ENCODE measurements around the gene CLSTN2.

The CLSTN2 gene

GRCh38 chr3:139935016-139935865 lies at the start of gene CLSTN2:
CLSTN2 (plus strand) TSS chr3:139935185.
- DNase-seq (ENCODE audit: low spot score) = peak; percentile 80

- no peak for DNase-seq (ENCODE audit: low spot score)
Measured at GRCh38 chr3:139887431-139887830, 47.6 kb upstream of the CLSTN2 start.

GRCh38 chr3:139888561-139889140 lies 46.3 kb upstream of the CLSTN2 start:
- DNase-seq (ENCODE audit: low spot score) = no peak

GRCh38 chr3:139893267-139893962 lies 41.6 kb upstream of the CLSTN2 start:
- no peak for DNase-seq (ENCODE audit: low spot score)

- DNase-seq (ENCODE audit: low spot score) = no peak
Measured at GRCh38 chr3:139893963-139894642, 40.9 kb upstream of the CLSTN2 start.

- no peak for DNase-seq (ENCODE audit: low spot score)
Measured at GRCh38 chr3:139894643-139894989, 40.4 kb upstream of the CLSTN2 start.

- no peak for DNase-seq (ENCODE audit: low spot score)
Measured at GRCh38 chr3:139897759-139898158, 37.2 kb upstream of the CLSTN2 start.

- DNase-seq (ENCODE audit: low spot score) = no peak
Measured at GRCh38 chr3:139906418-139906817, 28.6 kb upstream of the CLSTN2 start.

- no peak for DNase-seq (ENCODE audit: low spot score)
Measured at GRCh38 chr3:139909811-139910210, 25.2 kb upstream of the CLSTN2 start.

- DNase-seq (ENCODE audit: low spot score) = no peak
Measured at GRCh38 chr3:139916271-139916670, 18.7 kb upstream of the CLSTN2 start.

- DNase-seq (ENCODE audit: low spot score) = no peak
Measured at GRCh38 chr3:139917226-139917785, 17.7 kb upstream of the CLSTN2 start.

GRCh38 chr3:139928708-139929505 lies 6.1 kb upstream of the CLSTN2 start:
- no peak for DNase-seq (ENCODE audit: low spot score)

- no peak for DNase-seq (ENCODE audit: low spot score)
Measured at GRCh38 chr3:139930211-139930610, 4.8 kb upstream of the CLSTN2 start.

GRCh38 chr3:139933766-139934165 lies 1.2 kb upstream of the CLSTN2 start:
- no peak for DNase-seq (ENCODE audit: low spot score)

GRCh38 chr3:139934613-139935015 lies 371 bp upstream of the CLSTN2 start:
- DNase-seq (ENCODE audit: low spot score) = peak; percentile 58

- DNase-seq (ENCODE audit: low spot score) = peak; percentile 51
Measured at GRCh38 chr3:139935866-139936817, 1.2 kb downstream of the CLSTN2 start.

- peak; percentile 63 for DNase-seq (ENCODE audit: low spot score)
Measured at GRCh38 chr3:139937674-139938279, 2.8 kb downstream of the CLSTN2 start.

- no peak for DNase-seq (ENCODE audit: low spot score)
Measured at GRCh38 chr3:139939681-139940190, 4.8 kb downstream of the CLSTN2 start.

- DNase-seq (ENCODE audit: low spot score) = no peak
Measured at GRCh38 chr3:139940622-139941021, 5.6 kb downstream of the CLSTN2 start.

GRCh38 chr3:139941580-139941979 lies 6.6 kb downstream of the CLSTN2 start:
- no peak for DNase-seq (ENCODE audit: low spot score)

All from D341Med (cell line).